HEK293T (cell line): ENCODE data around the gene CD3G.

Experiments used
- CTCF ChIA-PET: fragments of 350-600 bp; formaldehyde crosslinking; extraction: SDS; loops from one replicate; lab custom pipeline; 2021; ENCODE audit warnings: antibody characterized with exemption, inconsistent platforms; lab: Yijun Ruan, JAX
- POLR2A ChIA-PET: fragments of 350-600 bp; formaldehyde crosslinking; extraction: SDS; loops from one replicate; lab custom pipeline; 2020; ENCODE audit warnings: antibody characterized with exemption, inconsistent platforms; lab: Yijun Ruan, JAX
- DNase-seq: peaks from one replicate; pipeline ENCODE4 v3.0.0; 2012; ENCODE audit warnings: mixed read lengths; ENCODE audit errors: extremely low spot score
- ARNT ChIP-seq: fragments of 450-650 bp; IDR thresholded peaks from 2 replicates; pipeline ENCODE4 v1.6.1; 2017; ENCODE audit warnings: mild to moderate bottlenecking
- BHLHE40 ChIP-seq: fragments of 450-650 bp; IDR thresholded peaks from 2 replicates; pipeline ENCODE4 v1.6.1; 2016; ENCODE audit warnings: mild to moderate bottlenecking, moderate library complexity, borderline replicate concordance
- CTBP1 ChIP-seq: fragments of 450-650 bp; IDR thresholded peaks from 2 replicates; pipeline ENCODE4 v1.6.1; 2016; ENCODE audit warnings: borderline replicate concordance
- ELF4 ChIP-seq: fragments of 450-650 bp; IDR thresholded peaks from 2 replicates; pipeline ENCODE4 v1.6.1; 2017; ENCODE audit warnings: antibody characterized with exemption
- FOXA1 ChIP-seq: fragments of 450-650 bp; IDR thresholded peaks from 2 replicates; pipeline ENCODE4 v1.6.1; 2016; ENCODE audit warnings: mild to moderate bottlenecking
- FOXK2 ChIP-seq: fragments of 450-650 bp; IDR thresholded peaks from 2 replicates; pipeline ENCODE4 v1.6.1; 2016; ENCODE audit warnings: mild to moderate bottlenecking
- FOXM1 ChIP-seq: fragments of 450-650 bp; IDR thresholded peaks from 2 replicates; pipeline ENCODE4 v1.6.1; 2017; ENCODE audit warnings: mild to moderate bottlenecking, borderline replicate concordance
- HDGF ChIP-seq: fragments of 450-650 bp; IDR thresholded peaks from 2 replicates; pipeline ENCODE4 v1.6.1; 2017; ENCODE audit warnings: antibody characterized with exemption, borderline replicate concordance
- L3MBTL2 ChIP-seq: fragments of 450-650 bp; conservative IDR thresholded peaks from 2 replicates; pipeline ENCODE4 v1.6.1; 2016; ENCODE audit warnings: mild to moderate bottlenecking
- LEF1 ChIP-seq: fragments of 450-650 bp; IDR thresholded peaks from 2 replicates; pipeline ENCODE4 v1.6.1; 2017; ENCODE audit warnings: mild to moderate bottlenecking, borderline replicate concordance
- NFRKB ChIP-seq: fragments of 450-650 bp; IDR thresholded peaks from 2 replicates; pipeline ENCODE4 v1.6.1; 2016; ENCODE audit warnings: mild to moderate bottlenecking, moderate library complexity
- SP1 ChIP-seq: fragments of 450-650 bp; IDR thresholded peaks from 2 replicates; pipeline ENCODE4 v1.6.1; 2017
- SUZ12 ChIP-seq: fragments of 450-650 bp; IDR thresholded peaks from 2 replicates; pipeline ENCODE4 v1.6.1; 2016; ENCODE audit warnings: mild to moderate bottlenecking
- TARDBP ChIP-seq: fragments of 450-650 bp; IDR thresholded peaks from 2 replicates; pipeline ENCODE4 v1.6.1; 2016
- ZNF384 ChIP-seq: fragments of 450-650 bp; IDR thresholded peaks from 2 replicates; pipeline ENCODE4 v1.6.1; 2016
- TF ChIP-seq, protein P1 (sequence below): fragments of 450-650 bp; IDR thresholded peaks from 2 replicates; pipeline ENCODE4 v1.6.1; 2016

CD3G gene

DNA sequence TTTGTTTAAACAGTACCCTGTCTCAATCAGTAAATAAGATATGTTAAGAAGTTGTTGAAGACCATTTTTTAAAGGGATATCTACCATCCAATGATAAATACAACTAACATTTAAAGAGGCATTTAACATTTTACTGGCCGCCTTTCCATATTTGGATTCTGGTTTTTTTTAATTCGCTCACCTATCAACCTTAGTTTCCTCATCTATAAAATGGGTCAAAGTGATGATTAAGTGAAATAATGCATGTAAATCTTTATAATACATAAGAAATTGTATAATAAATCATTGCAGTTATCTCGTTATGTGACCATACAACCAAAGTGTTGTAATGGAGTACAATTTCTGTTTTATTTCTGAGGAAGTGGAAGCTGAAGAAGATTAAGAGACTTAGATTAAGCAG, 39.5 kb downstream of the CD3G start:
- CTCF ChIA-PET: no interaction called here
- POLR2A ChIA-PET: interaction anchor here (1.1 kb wide), 1 partner anchor 19 kb away, joined by 5 read pairs; the partner anchor contains the start of gene ATP5MG
- no peak for DNase-seq
- TF ChIP-seq ZNF384 (no peak), TARDBP (no peak), CTBP1 (no peak), ELF4 (no peak), HDGF (no peak), L3MBTL2 (no peak), SP1 (no peak), FOXM1 (no peak)
- TF ChIP-seq, protein P1, sequence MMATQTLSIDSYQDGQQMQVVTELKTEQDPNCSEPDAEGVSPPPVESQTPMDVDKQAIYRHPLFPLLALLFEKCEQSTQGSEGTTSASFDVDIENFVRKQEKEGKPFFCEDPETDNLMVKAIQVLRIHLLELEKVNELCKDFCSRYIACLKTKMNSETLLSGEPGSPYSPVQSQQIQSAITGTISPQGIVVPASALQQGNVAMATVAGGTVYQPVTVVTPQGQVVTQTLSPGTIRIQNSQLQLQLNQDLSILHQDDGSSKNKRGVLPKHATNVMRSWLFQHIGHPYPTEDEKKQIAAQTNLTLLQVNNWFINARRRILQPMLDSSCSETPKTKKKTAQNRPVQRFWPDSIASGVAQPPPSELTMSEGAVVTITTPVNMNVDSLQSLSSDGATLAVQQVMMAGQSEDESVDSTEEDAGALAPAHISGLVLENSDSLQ: no peak

DNA sequence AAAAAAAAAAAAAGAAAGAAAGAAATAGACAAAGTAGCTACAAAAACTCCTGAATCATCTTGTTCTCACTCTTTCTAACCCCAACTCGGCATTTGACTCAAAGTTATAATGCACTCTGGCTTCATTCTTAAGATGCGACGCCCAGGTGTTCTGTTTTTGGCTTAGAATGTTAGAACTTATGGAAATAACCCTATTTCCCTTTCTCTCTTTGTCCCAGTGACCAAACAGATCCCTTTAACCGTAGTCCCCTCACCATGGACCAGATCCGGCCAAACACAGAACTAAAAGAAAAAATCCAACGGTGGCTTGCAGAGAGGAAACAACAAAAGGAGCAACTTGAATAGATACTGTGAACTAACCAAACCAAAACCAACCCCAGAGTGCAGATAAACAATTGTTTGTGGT, 52.0 kb downstream of the CD3G start:
- TF ChIP-seq HDGF: no peak
- no peak for TF ChIP-seq SP1
- TF ChIP-seq ELF4: no peak
- no peak for TF ChIP-seq BHLHE40
- TF ChIP-seq NFRKB: no peak
- TF ChIP-seq ZNF384: no peak
- TF ChIP-seq ARNT: no peak
- TF ChIP-seq LEF1: no peak
- TF ChIP-seq, protein P1: no peak
- TF ChIP-seq CTBP1: no peak
- no peak for TF ChIP-seq FOXA1
- TF ChIP-seq FOXM1: no peak
- TF ChIP-seq TARDBP: no peak
- TF ChIP-seq SUZ12: no peak
- no peak for TF ChIP-seq FOXK2
- no peak for TF ChIP-seq L3MBTL2
- DNase-seq: no peak
- POLR2A ChIA-PET: no interaction called here
- CTCF ChIA-PET: interaction anchor here (0.6 kb wide), 2 partner anchors 24 to 47 kb away, joined by 3 read pairs; no protein-coding TSS in a partner anchor

- TF ChIP-seq, protein P1: no peak
- TF ChIP-seq FOXK2 (no peak), BHLHE40 (no peak), NFRKB (no peak), ARNT (no peak), TARDBP (no peak), SUZ12 (no peak), L3MBTL2 (no peak), CTBP1 (no peak), FOXM1 (no peak), FOXA1 (no peak), ELF4 (no peak), ZNF384 (no peak), SP1 (no peak)
- ChIA-PET CTCF (no interaction called here), POLR2A (interaction anchor here (0.9 kb wide), 1 partner anchor 11 kb away, joined by 3 read pairs; no protein-coding TSS in a partner anchor)
- DNase-seq: no peak
Measured at GRCh38 chr11:118397448-118397847, 53.3 kb downstream of the CD3G start.

GRCh38 chr11:118398791-118399559, 54.8 kb downstream of the CD3G start:
- CTCF ChIA-PET: interaction anchor here (1.0 kb wide), 1 partner anchor 32 kb away, joined by 4 read pairs; no protein-coding TSS in a partner anchor
- TF ChIP-seq FOXM1 (no peak), ZNF384 (no peak), LEF1 (no peak), FOXA1 (no peak)
- no peak for DNase-seq
- POLR2A ChIA-PET: no interaction called here

- POLR2A ChIA-PET: interaction anchor here (1.0 to 1.9 kb wide), 5 partner anchors 12 to 169 kb away, joined by 3 to 8 read pairs (median 5); no protein-coding TSS in a partner anchor
- peak; percentile 90 for DNase-seq
- CTCF ChIA-PET: no interaction called here
Measured at GRCh38 chr11:118401151-118401879, 57.2 kb downstream of the CD3G start, which contains the start of gene ATP5MG. TSS of gene ATP5MG (plus strand) at chr11:118401606. CDS start at chr11:118401666, 60 bp downstream.

More at GRCh38 chr11:118401151-118401879, 57.2 kb downstream of the CD3G start, which contains the start of gene ATP5MG:
- no peak for TF ChIP-seq SP1
- peak; percentile 30; the same call in 1 of the 2 replicates for TF ChIP-seq ELF4
- TF ChIP-seq L3MBTL2: peak; percentile 71
